ENCODE results near the gene HMGN3. TPM values are rescaled to one million over a fixed set of nuclear protein-coding genes. Genes with fewer than 3 reads are reported as not detected.

HMGN3 gene
- total RNA-seq, 6 donors from 2014 or later = 76.2 to 244 (median 102) TPM

DNA sequence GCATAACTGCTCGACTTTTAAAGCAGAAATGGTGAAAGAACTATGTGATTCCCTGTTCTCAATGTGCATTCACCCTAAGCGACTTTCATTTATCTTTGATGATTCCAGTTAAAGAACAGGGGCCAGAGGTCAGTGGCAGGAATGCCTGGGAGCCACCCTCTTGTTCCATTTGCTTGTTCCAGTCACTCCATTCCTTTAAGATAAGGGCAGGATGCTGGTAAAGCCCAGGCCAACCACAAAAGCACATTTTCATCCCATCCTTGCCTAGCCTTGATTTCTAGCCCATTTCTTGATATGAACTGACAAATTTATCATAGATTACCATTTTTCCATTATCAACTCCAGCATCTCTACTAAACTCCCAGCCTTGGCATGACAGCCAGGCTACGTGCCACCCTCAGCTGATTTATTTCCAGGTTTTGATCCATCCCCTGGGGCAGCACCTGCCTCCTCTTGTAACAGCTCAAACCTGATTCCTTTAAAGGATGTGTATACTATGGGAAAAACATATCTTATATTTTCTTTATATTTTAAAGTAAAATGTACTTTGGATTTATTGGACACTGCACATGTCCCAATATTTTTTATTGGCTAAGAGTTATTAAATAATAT is 19.2 kb downstream of the HMGN3 start:
- 75 to 82% methylated on average over 3 of the region's 3 CpGs for WGBS, 2 donors

DNA sequence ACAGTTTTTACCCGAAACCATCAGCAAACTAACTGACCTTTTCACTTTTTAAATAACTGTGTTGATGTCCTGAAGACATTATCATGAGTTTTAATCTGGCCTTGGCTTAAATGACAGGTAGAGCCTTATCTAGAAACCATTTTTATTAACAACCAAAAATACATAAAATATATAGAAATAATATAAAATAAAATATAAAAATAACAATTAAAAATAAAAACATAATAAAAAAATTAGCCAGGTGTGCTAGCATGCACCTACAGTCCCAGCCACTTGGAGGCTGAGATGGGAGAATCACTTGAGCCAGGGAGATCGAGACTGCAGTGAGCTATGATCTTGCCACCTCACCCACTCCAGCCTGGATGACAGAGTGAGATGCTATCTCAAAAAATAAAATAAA is 21.6 kb downstream of the HMGN3 start:
- no peak for DNase-seq
- H3K4me1 ChIP-seq = peaks cover 0 to 4% (median 2%) of the 10 kb centered on the region in 4 donors
- no peaks in the 10 kb centered on the region for H3K9me3 ChIP-seq
- no peak overlapping the region for H3K27ac ChIP-seq
- H3K4me3 ChIP-seq = no peak overlapping the region
- peaks cover 0 to 3% (median 0%) of the 10 kb centered on the region in 4 donors for H3K36me3 ChIP-seq
- H3K27me3 ChIP-seq = no peaks in the 10 kb centered on the region
- TF ChIP-seq, protein P1, sequence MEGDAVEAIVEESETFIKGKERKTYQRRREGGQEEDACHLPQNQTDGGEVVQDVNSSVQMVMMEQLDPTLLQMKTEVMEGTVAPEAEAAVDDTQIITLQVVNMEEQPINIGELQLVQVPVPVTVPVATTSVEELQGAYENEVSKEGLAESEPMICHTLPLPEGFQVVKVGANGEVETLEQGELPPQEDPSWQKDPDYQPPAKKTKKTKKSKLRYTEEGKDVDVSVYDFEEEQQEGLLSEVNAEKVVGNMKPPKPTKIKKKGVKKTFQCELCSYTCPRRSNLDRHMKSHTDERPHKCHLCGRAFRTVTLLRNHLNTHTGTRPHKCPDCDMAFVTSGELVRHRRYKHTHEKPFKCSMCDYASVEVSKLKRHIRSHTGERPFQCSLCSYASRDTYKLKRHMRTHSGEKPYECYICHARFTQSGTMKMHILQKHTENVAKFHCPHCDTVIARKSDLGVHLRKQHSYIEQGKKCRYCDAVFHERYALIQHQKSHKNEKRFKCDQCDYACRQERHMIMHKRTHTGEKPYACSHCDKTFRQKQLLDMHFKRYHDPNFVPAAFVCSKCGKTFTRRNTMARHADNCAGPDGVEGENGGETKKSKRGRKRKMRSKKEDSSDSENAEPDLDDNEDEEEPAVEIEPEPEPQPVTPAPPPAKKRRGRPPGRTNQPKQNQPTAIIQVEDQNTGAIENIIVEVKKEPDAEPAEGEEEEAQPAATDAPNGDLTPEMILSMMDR (IDR thresholded peaks at IDR 0.05) = no peak
- TF ChIP-seq POLR2AphosphoS5 (IDR thresholded peaks at IDR 0.05) = no peak
- no peak for TF ChIP-seq EP300 (IDR thresholded peaks at IDR 0.05)
- TF ChIP-seq POLR2A (IDR thresholded peaks at IDR 0.05) = no peak
- WGBS, 2 donors = 96 to 99% methylated on average over 2 of the region's 2 CpGs
- no peak for ATAC-seq (ENCODE audit: low FRiP score in 2 of 2)

More for the DNA sequence above, 19.2 kb downstream of the HMGN3 start:
- ATAC-seq (ENCODE audit: low FRiP score in 2 of 2) (no peak), DNase-seq (no peak)
- H3K27me3 ChIP-seq = no peaks in the 10 kb centered on the region
- peaks cover 0 to 4% (median 2%) of the 10 kb centered on the region in 4 donors for H3K4me1 ChIP-seq
- no peaks in the 10 kb centered on the region for H3K9me3 ChIP-seq
- H3K4me3 ChIP-seq = no peak overlapping the region
- no peak for TF ChIP-seq POLR2AphosphoS5 (IDR thresholded peaks at IDR 0.05)
- no peak for TF ChIP-seq EP300 (IDR thresholded peaks at IDR 0.05)
- TF ChIP-seq, protein P1 (IDR thresholded peaks at IDR 0.05) = no peak
- no peak for TF ChIP-seq POLR2A (IDR thresholded peaks at IDR 0.05)
- H3K36me3 ChIP-seq = no peaks in the 10 kb centered on the region
- H3K27ac ChIP-seq = no peak overlapping the region

DNA sequence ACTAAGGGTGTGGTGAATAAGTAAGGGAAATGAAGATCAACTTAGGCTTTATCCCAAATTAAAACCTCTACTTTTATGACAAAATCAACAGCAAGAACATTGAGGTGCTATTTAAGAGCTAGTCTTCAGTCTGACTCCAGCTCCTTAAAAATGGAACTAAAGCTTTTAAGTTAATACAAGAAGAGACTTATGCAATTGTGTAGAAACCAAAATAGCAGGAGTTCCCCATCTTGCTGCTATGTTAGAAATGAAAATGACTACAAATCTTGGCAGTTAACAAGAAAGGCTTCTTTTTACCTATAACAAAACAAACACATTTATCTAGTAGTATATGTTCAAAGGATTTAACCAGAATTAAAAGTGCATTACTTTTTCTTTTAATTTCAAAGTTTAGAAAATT is 25.7 kb downstream of the HMGN3 start:
- Histone ChIP-seq H3K4me1 (no peaks in the 10 kb centered on the region), H3K9me3 (no peaks in the 10 kb centered on the region), H3K27me3 (no peaks in the 10 kb centered on the region), H3K27ac (no peak overlapping the region), H3K36me3 (peaks cover 0 to 13% (median 7%) of the 10 kb centered on the region in 4 donors), H3K4me3 (no peak overlapping the region)
- TF ChIP-seq, protein P1 (IDR thresholded peaks at IDR 0.05) = no peak
- TF ChIP-seq EP300 (IDR thresholded peaks at IDR 0.05) = no peak
- DNase-seq (no peak), ATAC-seq (ENCODE audit: low FRiP score in 2 of 2) (no peak)

DNA sequence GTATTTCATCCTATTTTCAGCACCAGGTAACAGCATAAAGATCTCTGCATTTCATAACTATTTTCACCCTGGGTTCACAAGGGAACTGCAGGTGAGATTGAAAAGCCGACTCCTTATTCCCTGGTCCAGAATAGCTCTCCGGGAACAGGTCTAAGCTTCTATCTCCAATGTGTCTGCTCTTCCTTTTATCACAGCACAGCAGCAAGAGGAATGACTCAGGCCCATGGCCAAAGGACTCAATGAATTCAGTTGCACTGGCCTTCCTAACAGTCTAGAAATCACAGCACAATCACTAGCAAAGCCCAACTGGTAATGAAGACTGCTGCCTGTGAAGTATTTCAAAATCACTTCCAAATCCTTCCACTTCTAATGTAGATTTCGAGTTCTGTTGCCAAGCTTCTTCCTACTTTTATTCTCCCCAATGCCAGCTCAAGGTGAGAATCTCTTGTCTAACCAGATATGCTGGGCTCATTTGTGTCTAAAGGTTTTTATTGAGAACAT is 30.7 kb downstream of the HMGN3 start:
- DNase-seq = no peak
- no peaks in the 10 kb centered on the region for H3K27me3 ChIP-seq

More for the DNA sequence above, 30.7 kb downstream of the HMGN3 start:
- Histone ChIP-seq H3K27ac (no peak overlapping the region), H3K4me1 (no peaks in the 10 kb centered on the region), H3K4me3 (no peak overlapping the region), H3K9me3 (no peaks in the 10 kb centered on the region), H3K36me3 (peaks cover 0 to 27% (median 19%) of the 10 kb centered on the region in 4 donors)
- 90 to 92% methylated on average over 3 of the region's 3 CpGs for WGBS, 2 donors
- no peak for ATAC-seq (ENCODE audit: low FRiP score in 2 of 2)
- TF ChIP-seq POLR2AphosphoS5 (IDR thresholded peaks at IDR 0.05) = no peak
- TF ChIP-seq EP300 (IDR thresholded peaks at IDR 0.05) = no peak
- TF ChIP-seq POLR2A (IDR thresholded peaks at IDR 0.05) = no peak
- TF ChIP-seq, protein P1 (IDR thresholded peaks at IDR 0.05) = no peak

Measured in upper lobe of left lung (tissue), 6 donors.